Cardiac septum (tissue), 1 donor: Measurements from ENCODE around the gene F5. TPM values are rescaled to one million over a fixed set of nuclear protein-coding genes. Genes with fewer than 3 reads are reported as not detected.
"Not testable (repeated sequence)": the region's sequence is repeated elsewhere in the genome, so short reads cannot be mapped to it uniquely, and the experiment has no call there.

ENCODE experiments used
- DNase-seq: peaks from one replicate; pipeline ENCODE4 v3.0.0-alpha.2; 2020; ENCODE audit warnings: low spot score
- intact Hi-C: fragments of 100-400 bp; cut with DNase I; formaldehyde crosslinking; loops from one replicate; pipeline ENCODE4 v1.14.0; 2022
- total RNA-seq: library from RNA; stranded (reverse); fragmentation: NEBNext Ultra II Directional; extraction: Animal tissue kit (Norgen Biotek cat#: 25700); gene quantifications from one replicate; pipeline ENCODE4 v1.2.1, GENCODE V29; 2021
- donor health status: DM: no; HTN: no; CAD: no.

The F5 gene
- total RNA-seq, 1 donor from 2014 or later: 0.97 TPM

DNA sequence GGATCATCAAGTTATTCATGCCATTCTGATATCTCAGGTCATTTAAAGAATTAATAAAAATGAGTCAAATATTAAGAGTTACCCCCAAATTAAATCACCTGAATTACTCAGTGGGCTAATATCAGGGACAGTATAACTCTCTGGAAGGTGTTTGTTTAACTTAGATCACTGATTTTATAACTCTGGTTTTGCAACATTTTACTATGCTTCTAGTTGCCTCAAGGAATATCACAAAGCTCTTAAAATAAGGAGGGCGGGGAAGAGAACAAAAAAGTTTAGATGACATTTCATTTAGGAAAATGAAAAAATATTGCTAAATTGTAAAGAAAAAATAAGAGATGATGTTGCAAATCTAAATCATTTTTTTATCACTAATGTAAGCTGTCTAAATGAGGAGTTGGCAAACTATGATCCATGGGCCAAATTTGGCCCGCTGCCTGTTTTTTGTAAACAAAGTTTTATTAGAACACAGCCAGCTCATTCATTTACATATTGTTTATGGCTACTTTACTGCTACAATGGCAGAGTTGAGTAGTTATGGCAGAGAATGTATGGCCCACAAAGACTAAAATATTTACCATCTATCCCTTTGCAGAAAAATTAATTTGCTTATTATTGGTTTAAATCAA, 68.6 kb downstream of the F5 start:
- no peak for DNase-seq
- intact Hi-C loops: no loop called here

DNA sequence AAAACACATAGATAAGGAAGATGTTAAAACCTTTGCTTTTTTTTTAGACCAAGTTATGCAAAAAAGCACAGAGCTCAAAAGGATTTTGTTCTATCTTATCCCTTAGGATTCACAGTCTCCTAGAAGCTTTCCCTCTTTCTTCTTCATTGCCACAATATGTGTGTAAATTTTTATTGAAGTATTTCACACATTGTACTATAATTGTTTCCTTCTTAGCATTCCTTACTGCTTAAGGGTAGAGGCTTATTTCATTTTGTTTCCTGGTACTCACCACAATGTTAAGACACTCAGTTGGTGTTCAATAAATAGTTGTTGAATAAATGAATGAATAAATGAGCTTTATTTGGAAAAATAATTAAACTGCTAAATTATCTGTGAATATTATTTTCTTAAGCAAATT, 70.6 kb downstream of the F5 start:
- DNase-seq: no peak
- intact Hi-C loops: no loop called here

DNA sequence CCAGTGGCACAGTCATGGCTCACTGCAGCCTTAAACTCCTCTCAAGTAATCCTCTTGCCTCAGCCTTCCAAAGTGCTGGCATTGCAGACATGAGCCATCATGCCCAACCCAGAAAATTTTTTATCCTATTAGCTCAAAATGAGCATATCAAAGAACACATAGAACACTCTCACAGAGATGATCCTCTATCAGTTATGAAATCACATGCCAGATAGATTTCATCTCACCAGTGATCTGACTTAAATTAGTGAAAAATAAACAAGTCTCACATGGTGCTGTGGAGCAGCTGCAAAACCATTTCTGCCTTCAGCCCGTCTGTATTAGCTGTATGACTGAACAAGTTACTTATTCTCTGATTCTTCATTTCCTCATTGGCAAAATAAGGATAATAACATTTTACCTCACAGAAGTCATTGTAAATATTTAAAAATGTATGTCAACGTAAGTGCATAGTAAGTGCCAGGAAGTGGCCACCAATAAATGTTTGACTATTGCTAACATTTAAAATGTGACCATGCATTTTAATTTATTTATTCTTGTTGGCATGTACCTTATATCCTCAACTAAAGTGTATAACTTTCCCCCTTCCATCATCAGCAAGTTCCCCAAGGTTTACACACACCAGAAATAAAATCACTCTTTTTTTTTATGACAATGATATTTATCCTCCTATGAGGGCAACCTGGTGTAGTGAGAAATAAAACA, 71.6 kb downstream of the F5 start:
- intact Hi-C loops: no loop called here

DNA sequence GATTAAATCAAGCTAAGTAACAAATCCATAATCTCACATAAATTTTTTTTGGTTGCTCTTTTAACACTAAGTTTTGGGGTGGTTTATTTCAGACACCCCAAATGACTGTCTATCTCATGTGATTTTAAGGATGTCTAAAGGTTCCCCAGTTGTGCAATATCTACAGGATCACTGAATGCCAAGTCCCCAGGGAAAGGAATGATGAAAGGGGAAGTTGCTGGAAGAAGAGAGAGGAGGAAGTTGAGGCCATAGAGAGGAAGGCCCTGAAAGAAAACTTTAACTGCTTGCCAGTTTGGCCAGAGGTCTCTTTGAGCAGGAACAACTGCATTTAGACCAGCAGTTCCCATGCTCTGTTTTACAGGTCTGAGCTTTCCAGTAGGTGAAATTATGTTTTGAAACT, 73.1 kb downstream of the F5 start:
- intact Hi-C loops: no loop called here
- no peak for DNase-seq

More for the DNA sequence above, 71.6 kb downstream of the F5 start:
- no peak for DNase-seq

DNA sequence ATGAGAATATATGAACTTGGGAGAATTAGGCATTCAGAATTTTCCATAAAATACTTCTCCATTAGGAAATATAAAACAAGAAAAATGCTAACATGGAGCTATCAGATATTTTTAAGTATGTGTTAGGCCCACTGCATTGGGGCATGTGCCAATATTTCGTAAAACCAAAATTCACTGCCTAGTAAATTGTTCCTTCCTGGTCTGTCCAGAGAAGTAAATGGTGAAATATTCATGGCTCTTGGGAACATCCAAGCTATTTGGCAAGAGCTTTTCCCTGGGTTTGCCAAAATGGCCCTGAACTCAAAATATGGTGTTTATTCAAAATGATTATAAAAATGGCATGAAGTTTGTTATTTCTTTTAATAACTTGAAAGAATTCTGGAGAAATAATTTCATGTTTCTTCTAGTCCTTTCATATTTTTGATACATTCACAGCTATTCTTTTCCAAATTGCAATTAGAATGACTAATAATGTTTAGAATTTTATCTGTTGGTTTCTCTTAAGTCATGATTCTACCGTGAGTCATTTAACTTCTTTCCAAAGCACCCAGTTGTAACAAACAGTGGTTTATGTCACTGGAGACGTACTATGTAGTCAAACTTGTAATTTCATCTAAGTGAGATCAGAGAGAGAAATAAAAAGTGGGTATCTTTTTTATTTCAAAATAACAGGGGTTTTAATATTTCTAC, 74.8 kb downstream of the F5 start:
- DNase-seq: no peak
- intact Hi-C loops: no loop called here

DNA sequence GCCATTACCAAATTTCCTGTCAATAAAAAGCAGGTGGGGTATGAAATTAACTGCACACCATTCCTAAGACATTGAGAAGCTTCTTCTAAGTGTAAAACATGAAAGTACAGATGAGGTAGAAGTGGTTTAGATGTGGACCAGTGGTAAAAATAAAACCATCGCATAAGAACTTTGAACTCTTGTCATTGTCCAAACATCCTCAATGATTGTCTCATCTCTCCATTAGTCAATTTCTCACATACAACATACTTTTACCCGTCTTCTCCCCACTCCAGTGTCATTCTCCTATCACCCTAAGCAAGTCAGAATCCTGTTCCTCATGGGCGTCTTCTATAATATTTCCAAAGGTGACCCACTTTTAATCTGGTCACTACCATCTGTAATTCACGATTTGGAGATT, 76.2 kb downstream of the F5 start:
- intact Hi-C loops: no loop called here
- no peak for DNase-seq

DNA sequence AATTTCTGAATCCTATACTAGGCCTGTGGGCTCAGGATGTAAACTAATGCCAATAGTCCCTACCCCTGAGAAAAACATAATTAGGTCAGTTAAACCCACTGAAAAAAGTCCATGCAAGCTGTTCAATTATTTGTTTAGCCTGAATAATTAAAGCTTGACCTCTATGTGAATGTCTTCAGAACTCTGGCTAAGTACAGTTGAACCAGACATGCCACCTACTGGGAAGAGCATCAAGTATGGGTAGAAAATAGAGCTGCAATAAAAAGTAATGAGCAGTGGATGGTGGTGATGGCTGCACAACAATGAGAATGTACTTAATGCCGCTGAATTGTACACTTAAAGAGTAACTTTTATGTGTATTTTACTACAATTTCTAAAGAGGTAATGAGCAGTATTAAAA, 76.9 kb downstream of the F5 start:
- DNase-seq: no peak
- intact Hi-C loops: no loop called here

DNA sequence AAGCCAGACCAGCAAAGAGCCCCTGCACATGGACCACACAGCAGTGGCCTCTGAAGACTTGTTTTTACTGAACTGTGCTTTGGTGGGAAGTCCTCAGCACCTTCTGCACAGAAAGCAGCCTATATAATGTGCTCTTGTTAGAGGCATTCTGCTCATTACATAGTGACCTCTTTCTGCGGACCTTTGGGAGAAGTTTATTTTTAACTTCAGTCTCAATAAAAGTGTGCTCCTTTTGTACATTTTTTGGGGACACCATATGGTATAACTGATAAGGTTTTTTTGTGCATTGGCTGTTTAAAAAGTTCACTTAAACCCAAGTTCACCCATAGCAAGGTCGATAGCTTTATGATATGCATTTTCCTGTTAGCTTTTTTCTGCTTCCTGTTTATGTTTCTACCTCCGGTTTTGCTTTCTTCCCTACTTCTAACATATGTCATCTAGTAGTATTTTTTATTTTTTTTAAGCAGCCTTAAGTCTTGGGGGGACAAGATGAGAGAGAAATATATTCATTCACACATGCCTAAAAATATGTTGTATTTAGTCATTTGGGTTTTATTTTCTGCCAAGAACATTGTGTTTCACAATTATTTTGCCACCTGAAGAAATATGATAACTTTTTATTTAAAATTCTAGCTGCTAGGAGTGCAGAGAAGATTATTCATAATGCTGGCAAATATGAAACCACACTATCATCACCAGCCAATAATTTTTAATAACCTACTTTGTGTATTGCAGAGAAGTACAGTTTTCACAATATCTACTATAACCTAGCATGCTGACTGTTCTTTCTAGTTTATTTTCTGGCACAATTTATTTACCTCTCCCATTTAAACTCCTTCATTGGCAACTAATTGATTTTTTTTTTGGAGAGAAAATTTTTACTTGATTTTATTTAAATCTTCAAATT, 77.6 kb downstream of the F5 start:
- intact Hi-C loops: no loop called here
- DNase-seq: no peak

DNA sequence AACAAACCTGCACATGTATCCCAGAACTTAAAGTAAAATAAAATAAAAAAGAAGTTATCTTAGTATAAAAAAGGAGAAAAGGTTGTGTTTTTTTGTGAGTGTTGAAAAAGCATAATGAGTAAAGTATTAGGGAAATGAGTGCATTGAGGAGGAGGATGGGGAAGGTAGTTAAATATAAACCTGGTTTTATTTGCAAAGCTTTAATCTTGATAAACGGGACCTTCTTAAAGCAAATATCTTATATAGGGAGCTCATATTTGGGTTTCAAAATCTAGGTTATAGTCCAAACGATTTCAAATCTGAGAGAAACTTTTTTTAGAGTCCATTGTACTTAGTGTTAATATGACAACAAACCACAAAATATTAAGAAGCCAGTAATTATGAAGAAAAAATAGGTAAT, 78.9 kb downstream of the F5 start:
- intact Hi-C loops: no loop called here
- DNase-seq: no peak

DNA sequence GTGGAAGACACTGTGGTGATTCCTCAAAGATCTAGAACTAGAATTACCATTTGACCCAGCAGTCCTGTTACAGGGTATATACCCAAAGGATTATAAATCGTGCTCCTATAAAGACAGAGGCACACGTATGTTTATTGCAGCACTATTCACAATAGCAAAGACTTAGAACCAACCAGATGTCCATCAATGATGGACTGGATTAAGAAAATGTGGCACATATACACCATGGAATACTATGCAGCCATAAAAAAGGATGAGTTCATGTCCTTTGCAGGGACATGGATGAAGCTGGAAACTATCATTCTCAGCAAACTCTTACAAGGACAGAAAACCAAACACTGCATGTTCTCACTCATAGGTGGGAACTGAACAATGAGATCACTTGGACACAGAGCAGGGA, 82.7 kb downstream of the F5 start:
- intact Hi-C loops, DNase-seq: not testable (repeated sequence)

DNA sequence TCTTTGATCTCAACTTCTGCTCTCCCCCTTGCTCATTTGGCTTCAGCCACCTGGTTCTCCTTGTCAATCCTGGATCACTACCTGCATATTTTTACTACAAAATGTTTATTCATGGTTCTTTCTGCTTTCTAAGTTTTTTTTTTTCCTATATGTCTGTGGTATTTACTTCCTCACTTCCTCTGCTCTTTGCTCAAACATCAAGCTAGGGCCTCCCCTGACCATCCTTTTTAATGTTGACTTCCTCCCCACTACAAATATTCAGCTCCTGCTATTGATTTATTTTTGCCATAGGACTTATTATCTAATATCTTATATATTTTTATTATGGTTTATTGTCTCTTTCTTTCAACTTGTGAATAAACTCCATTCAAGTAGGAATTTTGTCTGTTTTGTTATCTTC, 86.5 kb downstream of the F5 start:
- no peak for DNase-seq
- intact Hi-C loops: no loop called here

DNA sequence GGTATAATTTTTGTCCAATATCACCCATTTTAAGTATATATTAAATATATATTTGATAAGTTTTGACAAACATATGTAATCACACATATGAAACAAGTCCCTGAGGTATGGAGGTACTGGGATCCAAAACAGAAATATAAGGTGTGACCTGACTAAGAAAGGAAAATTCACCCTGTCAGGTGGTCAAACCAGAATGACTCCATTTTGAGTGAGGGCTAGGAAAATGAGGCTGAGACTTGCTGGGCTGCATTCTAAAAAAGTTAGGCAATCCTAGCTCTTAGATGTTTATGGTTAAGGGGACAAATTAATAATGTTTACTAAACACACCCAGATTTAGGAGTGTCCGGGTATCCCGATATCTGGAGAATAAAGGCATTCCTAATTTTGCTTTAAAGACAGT, 89.0 kb downstream of the F5 start:
- DNase-seq: no peak
- intact Hi-C loops: no loop called here

DNA sequence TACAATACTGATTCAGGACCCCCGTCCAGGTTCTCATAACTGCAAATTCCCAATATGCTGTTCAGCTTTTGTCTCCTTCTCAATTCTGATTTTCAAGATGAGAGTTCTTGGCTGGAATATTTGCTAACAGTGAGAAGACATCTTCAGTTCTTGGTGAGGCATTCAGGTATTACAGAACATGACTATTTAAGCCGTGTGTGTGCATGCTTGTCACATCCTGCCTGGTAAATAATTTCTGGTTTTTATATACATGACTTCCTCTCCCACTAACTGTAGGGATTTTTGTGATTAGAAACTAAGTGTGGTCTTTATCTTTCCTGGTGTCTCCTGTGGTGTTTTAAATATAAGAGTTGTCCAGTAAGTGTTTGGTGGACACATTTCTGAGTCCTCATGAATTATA, 90.4 kb downstream of the F5 start:
- DNase-seq: no peak
- intact Hi-C loops: no loop called here

DNA sequence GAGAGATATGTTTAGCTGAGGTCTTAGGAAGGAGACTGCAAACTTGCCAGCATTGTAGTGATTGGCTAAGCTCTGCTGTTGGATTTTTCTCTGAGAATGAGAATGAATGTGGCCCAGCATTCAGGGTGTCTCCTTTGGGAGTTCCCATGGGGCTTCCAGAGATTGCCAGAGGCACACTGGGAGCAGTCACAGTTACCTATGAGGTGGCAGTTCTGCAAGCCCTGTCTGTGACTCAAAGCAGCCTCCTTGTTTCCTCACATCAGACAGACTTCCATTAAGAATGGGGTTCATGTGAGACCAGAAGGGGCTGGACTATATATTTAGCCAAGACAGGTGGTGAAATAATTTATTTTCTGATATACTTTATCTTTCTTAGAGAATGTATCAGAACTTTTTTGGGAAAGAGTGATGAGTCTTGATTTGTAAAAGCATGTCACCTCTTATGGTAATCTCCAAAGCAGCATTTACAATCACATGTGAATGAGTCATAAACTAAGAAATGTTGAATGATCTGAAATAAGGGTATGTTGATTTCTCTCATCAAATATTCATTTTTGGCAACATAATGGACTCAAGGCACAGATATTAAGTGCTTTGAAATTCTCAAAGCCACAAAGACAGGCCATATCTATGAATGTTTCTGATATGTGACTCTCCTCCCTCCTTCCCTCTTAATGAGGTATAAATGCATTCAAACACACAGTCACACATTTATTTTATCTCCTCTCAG, 91.1 kb downstream of the F5 start:
- no peak for DNase-seq
- intact Hi-C loops: no loop called here

DNA sequence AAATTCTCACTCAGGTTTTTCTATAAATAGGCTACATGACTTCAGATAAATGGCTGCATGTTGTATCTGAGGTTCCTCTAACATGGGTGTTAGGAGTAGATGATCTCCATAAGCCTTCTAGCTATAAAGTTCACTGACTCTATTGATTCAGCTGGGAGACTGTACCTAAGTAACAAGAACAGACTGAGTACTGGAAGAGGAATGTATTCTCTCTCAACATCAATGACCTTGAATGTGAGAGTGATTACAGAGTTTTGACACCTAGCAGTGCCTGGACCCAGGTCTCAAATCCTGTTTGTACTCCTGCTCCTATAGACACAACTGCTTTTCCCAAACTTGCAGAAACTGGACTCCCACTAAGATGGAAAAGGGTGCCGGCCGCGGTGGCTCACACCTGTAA, 91.9 kb downstream of the F5 start:
- no peak for DNase-seq
- intact Hi-C loops: no loop called here

DNA sequence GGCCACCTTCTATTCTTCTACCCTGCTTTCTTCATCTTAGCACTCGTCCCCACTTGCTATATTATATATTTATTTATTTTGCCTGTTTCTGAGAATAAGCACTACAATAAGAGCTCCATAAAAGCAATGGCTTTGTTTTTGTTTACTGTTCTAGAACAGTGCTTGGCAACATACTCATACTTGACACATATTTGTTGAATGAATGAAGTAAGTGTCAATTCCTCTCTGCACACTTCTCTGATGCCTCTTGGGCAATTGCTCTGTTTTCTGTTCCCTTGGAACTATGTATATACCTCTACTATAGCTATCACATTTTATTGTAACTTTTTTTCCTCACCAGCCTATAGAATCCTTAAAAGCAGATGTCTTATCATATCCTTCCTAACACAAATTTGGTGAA, 93.0 kb downstream of the F5 start:
- intact Hi-C loops: no loop called here

DNA sequence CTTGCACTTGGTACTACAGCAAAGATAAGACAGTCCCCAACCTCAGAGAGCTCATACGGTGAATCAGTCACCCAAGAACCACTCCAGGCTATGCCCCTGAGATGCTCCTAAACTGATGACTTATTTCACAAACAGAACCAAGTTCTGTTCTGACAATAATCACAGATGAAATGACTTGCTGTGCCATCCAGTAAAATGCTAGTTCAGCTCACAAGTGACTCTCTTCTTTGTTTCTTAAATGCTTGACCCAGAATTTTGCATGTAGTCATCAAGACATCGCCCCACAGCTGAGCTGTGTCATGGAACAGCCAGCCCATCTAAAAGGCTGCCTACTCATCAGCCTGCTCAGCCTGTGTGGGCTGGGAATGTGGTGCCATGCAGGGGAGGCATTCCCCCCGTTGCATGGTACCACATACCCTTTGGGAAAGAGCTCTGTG, 94.4 kb downstream of the F5 start:
- DNase-seq: no peak
- intact Hi-C loops: no loop called here

More for the DNA sequence above, 93.0 kb downstream of the F5 start:
- no peak for DNase-seq

DNA sequence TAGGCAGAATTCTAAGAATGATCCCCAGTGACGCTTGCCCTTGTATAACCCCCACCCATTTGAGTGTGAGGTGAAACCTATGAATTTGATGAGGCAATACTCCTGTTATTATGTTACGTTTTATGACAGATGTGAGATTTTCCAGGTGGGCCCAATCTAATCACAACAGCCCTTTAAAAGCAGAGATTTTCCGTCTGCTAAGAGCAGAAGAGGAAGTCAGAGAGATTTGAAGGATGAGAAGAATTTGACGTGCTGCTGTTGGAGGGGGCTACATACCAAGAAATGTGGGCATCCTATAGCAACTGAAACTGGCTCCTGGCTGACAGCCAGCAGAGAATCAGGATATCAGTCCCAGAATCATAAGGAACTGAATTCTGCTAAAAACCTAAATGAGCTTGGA, 98.1 kb downstream of the F5 start:
- intact Hi-C loops: loop anchor here (10.0 kb wide), 1 partner anchor 123 kb away; the partner anchor contains the start of genes BLZF1 and NME7
- no peak for DNase-seq

DNA sequence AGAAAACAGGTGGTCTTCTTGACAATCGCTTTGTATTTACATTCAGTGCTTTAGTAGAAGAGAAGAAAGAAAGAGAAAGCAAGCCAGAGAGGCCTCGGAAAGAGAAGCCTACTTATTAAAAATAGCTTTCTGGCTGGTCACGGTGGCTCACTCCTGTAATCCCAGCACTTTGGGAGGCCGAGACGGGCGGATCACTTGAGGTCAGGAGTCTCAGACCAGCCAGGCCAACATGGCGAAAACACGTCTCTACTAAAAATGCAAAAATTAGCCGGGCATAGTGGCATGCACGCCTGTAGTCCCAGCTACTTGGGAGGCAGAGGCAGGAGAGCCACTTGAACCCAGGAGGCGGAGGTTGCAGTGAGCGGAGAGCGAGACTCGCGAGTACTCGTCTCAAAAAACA, 98.7 kb downstream of the F5 start:
- DNase-seq: no peak
- intact Hi-C loops: loop anchor here (10.0 kb wide), 1 partner anchor 123 kb away; the partner anchor contains the start of genes BLZF1 and NME7
